Activated T-helper 9 cell treated with anti-CD3 and anti-CD28 coated beads, Interleukin-2, amount 50 U/mL, for 16 hours (primary cell): Measurements from ENCODE around the gene FOXS1.
A peak's percentile ranks its signal among the peaks of the same experiment; 100 is the strongest.
"Not testable (repeated sequence)": the region's sequence is repeated elsewhere in the genome, so short reads cannot be mapped to it uniquely, and the experiment has no call there.

ENCODE experiments used
- DNase-seq: peaks from one replicate; pipeline ENCODE4 v3.0.0-alpha.2; 2020; ENCODE audit warnings: low read depth

The FOXS1 gene

GRCh38 chr20:31839782-31840487 lies 5.5 kb downstream of the FOXS1 start:
- no peak for DNase-seq

GRCh38 chr20:31838646-31839292 lies 6.6 kb downstream of the FOXS1 start:
- no peak for DNase-seq

GRCh38 chr20:31837896-31838397 lies 7.5 kb downstream of the FOXS1 start:
- no peak for DNase-seq

GRCh38 chr20:31836853-31837608 lies 8.4 kb downstream of the FOXS1 start:
- no peak for DNase-seq

DNA sequence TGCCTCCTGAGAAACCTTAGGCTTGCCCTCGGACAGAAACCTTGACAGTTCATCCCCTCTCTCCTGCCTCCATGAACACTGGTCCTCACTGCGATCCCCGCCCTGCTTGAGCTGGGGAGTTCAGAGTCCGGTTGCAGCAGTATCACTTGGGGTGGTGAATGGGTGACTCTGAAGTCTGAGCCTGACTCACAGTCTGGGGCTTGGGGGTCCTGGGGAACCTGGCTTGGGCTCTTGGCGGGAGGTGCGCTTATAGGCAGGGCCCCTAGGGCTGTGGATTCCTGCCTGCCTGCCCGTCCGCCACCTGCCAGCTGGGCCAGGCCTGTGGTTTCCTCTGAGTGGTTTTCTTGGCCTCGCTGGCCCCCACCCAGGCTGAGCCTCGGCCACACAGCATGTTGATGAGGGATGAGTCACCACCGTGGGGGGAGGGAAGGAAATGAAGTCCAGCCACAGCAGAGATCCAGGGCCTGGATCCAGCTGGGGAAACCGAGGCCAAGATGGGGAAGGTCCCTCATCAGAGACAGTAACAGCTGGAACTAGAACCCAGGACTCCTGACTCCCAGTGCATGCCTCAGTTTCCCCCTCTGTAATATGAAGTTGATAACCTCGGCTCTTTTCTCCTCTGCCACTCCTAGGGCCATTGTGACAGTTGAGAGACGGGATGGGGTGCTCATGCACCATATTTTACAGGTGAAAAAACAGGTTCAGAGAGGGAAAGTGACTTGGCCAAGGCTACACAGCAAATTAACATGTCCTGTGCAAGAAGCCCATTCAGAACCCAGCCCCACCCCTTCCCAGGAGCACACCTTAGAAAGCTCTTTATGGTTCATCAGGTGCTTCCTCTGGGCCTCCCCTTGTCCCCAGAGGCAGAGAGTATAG lies 9.2 kb downstream of the FOXS1 start:
- DNase-seq: no peak

DNA sequence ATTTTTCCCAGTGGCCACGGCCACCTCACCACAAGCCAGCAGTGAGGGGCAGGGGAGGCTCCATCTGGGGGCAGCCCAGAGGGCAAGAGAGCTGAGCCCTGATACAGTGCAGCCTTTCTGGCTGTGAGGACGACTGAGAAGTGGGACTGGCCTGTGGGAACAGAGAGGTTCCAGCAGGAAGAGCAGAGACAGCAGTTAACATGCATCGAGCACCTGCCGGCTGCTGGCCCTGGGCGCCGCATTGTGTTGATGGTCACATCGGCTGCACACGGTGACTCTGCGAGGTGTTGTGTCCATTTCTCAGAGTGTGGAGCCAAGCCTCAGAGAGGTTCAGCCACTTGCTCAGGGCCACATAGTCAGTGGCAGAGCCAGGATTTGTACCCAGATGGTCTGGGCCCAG lies 9.8 kb downstream of the FOXS1 start:
- no peak for DNase-seq

DNA sequence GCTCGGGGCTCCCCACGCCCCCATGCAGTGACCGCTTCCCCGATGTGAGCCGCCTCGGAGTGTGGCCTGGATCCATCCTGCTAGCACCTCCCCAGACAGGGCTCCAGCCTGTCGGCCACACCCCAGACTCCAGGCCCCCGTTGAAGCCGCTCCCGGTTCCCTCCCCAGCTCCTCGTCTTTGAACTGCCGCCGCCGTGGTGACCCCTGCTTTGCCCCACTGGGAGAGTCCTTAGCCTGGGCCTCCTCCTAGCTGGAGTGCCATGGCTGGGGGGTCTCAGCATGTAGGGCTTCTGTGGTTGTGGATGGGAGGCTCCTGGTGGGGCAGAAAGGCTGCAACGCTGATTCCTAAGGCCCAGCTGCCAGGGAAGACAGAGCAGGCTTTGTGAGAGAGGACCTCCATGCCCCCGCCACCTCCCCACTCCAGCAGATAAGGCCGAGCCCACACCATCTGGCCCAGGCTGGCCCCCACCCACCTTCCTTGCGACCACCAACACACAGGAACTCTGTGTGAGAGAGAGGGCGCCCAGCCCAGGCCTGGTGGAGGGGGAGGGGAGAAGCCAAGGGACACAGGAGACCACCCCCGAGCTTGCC lies 11.4 kb downstream of the FOXS1 start:
- DNase-seq: no peak

DNA sequence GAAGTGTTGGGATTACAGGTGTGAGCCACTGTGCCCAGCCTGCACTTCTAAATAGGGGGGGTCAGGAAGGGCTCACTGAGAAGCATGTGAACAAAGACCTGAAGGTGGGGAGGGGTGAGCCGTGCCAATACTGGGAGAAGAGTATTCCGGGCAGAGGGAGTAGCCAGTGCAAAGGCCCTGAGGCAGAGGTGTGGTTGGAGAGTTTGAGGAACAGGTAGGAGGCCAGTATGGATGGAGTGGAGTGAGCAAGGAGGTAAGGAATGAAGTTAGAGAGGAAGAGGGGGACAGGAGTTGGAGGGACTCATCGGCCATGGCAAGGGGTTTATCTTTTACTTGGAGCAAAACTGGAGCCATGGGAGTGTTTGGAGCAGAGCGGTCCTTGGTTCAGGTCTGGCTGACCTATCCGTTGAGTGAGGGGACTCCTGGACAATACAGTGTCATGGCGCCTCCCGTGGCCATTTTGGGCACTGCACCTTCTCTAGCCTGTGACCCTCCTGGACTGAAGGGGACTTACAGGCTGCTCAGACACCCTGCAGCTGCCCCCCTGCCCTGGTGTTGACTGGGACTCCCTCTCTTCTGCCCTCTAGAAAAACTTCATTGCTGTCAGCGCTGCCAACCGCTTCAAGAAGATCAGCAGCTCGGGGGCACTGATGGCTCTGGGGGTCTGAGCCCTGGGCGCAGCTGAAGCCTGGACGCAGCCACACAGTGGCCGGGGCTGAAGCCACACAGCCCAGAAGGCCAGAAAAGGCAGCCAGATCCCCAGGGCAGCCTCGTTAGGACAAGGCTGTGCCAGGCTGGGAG lies 12.1 kb downstream of the FOXS1 start:
- DNase-seq: peak; percentile 47

DNA sequence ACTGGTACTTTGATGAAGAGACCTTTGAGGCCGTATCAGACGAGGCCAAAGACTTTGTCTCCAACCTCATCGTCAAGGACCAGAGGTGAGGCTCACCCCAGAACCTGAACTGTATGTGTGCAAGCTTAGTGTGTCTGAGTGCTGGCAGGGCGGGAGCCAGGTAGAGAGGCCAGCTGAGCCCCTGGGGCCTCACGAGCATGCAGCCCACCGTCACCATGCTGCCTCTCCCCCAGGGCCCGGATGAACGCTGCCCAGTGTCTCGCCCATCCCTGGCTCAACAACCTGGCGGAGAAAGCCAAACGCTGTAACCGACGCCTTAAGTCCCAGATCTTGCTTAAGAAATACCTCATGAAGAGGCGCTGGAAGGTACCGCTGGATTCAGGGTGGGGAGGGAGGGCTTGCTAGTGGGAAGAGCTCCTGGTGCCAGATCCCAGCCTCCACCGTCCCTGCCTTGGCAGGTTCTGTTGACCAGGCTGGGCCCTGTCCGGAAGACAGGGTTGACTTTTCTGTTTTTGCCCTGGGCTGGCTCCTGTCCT lies 13.6 kb downstream of the FOXS1 start:
- DNase-seq: no peak

DNA sequence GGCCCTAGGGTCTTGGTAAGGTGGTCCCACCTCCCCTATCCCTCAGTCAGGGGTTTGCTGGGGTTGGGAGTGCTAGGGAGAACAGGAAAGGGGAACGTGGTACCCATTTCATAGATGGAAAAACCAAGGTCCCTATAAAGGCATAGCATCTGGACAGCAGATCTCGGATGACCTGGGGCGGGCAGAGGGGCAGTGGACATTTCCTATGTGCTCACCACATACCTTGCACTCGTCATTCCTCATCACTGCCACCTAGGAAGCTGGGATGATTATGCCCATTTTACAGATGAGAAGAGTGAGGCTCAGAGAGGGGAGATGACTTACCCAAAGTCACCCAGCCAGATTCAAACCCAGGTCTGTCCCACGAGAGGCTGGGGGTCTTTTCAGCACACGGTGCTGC lies 14.2 kb downstream of the FOXS1 start:
- DNase-seq: no peak

GRCh38 chr20:31830406-31830981 lies 14.9 kb downstream of the FOXS1 start:
- no peak for DNase-seq

- DNase-seq: no peak
These were observed 15.7 kb downstream of the FOXS1 start for GRCh38 chr20:31829731-31830130.

- not testable (repeated sequence) for DNase-seq
These were observed 17.4 kb downstream of the FOXS1 start for GRCh38 chr20:31828016-31828415.

DNA sequence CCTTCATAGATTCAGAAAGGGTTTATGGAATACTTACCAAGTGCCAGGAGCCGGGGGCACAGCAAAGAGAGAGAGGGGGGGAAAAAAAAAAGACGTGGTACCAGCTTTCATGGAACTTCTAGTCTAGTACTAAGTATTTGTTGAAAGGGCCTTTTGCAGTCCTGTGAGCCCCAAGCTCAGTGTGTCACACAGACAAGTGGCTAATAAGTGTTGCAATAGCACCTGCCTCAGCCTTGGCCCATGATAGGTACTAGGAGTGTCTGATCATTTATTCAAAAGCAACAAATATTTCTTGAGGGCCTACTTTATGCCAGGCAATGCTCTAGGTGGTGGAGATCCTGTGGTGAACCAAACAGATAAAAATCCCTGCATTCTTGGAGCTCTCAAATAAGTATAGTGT lies 18.3 kb downstream of the FOXS1 start:
- no peak for DNase-seq

DNA sequence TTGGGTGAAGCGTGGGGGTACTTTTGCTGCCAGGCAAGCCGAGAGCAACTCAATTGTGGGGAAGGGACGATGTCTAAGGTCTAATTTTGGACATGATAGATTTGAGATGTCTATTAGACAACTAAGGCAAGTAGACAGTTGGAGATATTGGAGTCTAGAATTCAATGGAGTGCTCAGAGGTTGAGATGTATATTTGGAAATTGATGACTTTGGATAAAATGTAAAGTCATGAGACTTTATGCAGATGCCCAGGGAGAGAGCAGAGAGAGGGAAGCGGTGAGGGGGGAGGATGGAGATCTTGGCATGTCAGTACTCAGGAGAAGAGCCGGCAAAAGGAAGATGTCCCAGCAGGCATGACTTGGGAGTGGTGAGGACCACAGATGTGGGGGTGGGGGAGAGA lies 19.3 kb downstream of the FOXS1 start:
- DNase-seq: no peak

DNA sequence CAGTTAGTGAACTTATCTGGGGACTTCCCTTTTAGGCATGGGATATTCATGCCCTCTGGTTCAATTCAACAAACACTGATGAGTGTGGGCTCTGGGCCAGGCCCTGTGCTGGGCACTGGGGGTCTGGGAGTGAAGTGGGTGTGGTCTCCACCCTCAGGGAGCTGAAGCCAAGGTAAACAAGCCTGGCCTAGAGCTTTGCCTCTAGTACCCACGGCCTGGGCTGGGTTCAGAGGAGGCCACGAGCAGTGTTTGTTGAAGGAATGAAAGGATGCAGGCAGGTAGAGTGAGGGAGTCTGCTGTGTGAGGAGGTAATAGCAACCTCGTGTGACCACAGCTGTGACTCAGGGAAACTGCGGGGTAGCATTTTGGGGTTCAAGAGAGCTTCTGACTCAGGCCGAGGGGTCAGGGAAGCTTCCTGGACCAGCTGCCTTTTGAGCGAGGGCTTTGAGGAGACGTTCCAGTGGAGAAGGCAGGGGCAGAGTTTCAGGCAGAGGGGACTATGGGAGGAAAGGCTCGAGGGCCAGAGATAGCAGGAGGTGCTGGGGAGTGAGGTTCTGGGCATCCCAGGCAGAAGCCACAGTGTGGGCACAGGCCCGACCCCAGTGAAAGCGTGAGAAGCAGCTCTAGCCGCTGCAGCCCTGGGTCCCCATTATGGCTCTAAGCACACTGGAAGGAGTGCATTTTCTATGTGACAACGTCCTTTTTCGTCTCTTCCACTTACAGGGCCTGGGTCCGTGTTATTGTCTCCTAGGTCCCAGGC lies 20.7 kb downstream of the FOXS1 start:
- DNase-seq: no peak

DNA sequence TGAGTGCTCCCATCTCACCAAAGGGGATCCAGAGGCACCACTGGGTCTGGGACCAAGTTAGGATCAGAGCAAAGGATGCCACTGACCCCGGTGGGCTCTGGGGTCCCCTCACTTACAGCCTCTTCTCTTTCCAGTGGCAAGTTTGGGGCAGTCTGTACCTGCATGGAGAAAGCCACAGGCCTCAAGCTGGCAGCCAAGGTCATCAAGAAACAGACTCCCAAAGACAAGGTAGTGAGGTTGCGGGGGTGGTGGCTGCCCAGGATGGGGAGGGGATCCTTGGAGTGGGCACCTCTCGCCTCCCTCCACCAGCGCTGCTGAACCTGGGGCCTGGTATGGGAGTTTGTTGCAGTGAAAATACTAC lies 21.3 kb downstream of the FOXS1 start:
- no peak for DNase-seq

GRCh38 chr20:31823360-31824124 lies 21.9 kb downstream of the FOXS1 start:
- DNase-seq: no peak
